CD4-positive, alpha-beta T cell treated with Interleukin-10 for 1 hour (primary cell): ENCODE data around the gene BCAR1.
"Not testable (repeated sequence)": the region's sequence is repeated elsewhere in the genome, so short reads cannot be mapped to it uniquely, and the experiment has no call there.

Experiments used
- DNase-seq: peaks from one replicate; pipeline ENCODE4 v3.0.0-alpha.2; 2020

Gene BCAR1, protein sequence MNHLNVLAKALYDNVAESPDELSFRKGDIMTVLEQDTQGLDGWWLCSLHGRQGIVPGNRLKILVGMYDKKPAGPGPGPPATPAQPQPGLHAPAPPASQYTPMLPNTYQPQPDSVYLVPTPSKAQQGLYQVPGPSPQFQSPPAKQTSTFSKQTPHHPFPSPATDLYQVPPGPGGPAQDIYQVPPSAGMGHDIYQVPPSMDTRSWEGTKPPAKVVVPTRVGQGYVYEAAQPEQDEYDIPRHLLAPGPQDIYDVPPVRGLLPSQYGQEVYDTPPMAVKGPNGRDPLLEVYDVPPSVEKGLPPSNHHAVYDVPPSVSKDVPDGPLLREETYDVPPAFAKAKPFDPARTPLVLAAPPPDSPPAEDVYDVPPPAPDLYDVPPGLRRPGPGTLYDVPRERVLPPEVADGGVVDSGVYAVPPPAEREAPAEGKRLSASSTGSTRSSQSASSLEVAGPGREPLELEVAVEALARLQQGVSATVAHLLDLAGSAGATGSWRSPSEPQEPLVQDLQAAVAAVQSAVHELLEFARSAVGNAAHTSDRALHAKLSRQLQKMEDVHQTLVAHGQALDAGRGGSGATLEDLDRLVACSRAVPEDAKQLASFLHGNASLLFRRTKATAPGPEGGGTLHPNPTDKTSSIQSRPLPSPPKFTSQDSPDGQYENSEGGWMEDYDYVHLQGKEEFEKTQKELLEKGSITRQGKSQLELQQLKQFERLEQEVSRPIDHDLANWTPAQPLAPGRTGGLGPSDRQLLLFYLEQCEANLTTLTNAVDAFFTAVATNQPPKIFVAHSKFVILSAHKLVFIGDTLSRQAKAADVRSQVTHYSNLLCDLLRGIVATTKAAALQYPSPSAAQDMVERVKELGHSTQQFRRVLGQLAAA

DNA sequence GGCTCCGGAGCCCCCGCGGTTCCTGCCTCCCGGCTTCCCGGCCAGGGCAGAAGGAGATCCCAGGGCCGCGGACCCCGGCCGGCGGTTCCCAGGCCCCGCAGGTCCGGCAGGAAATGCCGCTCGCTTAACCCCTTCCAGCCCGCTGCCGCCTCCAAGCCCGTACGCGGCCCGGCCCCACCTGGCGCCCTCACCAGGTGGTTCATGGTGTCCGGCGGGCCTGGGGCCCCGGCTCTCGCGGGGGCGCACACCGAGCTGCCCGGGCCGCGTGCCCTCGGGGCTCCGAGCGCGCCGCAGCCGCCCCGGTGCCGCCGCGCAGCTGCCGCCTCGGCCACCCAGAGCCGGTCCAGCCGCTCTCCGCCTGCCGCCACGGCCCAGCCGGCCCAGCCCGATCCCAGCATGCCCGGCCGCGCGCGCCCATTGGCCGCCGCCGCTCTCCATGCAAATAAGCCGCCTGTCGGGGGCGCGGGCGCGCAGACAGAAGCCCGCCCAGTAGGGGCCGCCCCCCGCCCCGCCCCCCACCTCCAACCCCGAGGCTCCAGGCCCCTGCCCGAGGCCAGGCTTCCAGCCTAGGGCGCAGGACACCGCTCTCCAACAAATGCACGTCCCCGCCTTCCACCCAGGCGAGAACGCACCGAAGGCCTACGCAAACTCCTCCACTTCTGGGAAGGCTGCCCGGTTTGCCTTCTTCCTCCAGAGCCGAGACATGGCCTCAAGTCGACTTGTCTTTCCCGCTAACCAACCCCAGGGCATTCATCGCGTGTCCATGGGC is at the start of gene BCAR1:
Gene BCAR1, minus strand, starts transcription at position 345 of the 769 bp plus-strand sequence. Its CDS starts 142 bp downstream, at position 203.
- DNase-seq = no peak

GRCh38 chr16:75298267-75298666 is 46.8 kb upstream of the BCAR1 start:
- no peak for DNase-seq

DNA sequence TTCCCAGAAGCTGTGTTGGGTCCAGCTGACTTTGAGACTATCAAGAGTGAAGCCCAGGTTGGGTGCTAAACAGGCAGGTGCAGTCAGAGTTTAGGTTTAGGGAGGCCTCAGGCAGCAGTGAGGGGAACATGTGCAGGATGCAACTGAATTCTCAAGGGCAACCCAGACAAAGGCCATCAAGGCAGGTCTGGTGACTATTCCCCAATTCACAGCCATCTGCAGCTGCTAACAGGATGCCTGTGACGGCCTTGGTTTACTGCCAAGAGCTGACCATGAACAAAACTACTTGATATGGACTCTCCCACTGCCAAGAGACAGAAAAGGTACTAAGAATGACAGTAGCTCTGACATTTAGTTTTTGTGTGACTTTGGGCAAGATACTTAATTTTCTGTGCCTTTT is 45.2 kb upstream of the BCAR1 start:
- no peak for DNase-seq

- DNase-seq = no peak
Measured at GRCh38 chr16:75294773-75295459, 43.5 kb upstream of the BCAR1 start.

DNA sequence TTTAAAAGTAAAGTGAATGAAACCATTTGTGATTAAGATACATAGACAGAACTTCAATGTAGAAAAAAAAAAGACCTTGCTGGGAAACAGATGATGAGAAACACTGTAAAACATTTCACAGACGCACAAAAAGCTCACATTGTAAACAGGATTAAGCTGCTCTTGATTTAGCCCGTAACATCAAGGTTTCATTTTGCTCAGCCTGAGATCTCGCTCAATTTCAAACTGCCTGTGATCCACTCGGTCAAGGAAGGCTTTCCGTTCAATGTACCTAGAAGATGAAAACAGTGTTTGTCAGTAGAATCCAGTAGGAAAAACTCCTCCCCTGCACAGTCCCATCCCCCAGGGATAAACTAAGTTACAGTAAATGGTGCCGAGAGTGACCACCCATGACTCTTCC is 42.3 kb upstream of the BCAR1 start:
- DNase-seq = no peak

DNA sequence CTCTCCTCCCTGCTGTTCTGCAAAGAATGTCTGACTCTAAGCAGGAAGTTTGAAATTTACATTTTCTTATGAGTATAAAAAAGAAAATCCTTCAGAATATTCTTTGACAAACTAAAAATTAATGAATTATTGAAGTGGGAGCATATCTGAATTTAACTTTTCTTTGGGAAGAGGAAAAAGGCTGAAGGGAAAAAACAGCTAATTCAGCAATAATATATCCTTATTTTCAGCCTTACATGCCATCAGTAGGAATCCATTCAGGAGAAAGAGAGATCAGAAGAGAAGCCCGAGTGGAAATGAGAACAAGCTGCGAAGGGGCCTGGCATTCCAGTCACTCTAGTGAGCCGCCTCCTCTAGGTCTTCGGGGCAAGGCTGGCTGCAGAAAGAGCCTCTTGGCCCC is 41.7 kb upstream of the BCAR1 start:
- no peak for DNase-seq

GRCh38 chr16:75292691-75293090 is 41.3 kb upstream of the BCAR1 start:
- no peak for DNase-seq

DNA sequence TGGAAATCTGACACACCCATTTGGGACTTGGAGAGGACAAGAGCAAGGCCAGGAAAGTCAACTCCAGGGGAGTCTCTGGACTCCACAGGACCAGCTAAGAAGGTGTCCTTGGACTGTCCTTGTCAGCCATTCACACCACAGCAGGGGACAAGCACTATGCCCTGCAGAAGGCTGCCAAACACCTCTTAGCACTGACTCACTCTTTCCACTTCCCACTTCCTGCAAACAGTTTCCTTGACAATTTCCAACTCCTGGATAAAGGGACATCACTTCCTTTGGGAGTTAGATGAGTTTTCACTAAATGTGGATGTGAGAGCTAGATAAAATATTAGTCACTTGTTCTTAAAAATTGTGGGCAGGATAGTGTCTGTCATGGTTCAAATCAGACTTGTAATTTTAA is 37.8 kb upstream of the BCAR1 start:
- DNase-seq = no peak

- DNase-seq = peak; percentile 73
Measured at GRCh38 chr16:75288596-75289120, 37.2 kb upstream of the BCAR1 start.

- DNase-seq = no peak
Measured at GRCh38 chr16:75288181-75288580, 36.8 kb upstream of the BCAR1 start.

- no peak for DNase-seq
Measured at GRCh38 chr16:75287708-75288107, 36.3 kb upstream of the BCAR1 start.

DNA sequence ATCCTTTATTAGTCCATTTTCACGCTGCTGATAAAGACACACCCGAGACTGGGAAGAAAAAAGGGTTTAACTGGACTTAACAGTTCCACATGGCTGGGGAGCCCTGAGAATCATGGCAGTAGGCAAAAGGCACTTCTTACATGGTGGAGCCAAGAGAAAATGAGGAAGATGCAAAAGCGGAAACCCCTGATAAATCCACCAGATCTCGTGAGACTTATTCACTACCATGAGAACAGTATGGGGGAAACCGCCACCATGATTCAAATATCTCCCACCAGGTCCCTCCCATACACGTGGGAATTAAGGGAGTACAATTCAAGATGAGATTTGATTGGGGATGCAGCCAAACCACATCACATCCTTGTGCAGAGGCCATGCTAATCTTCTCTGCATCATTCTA is 35.0 kb upstream of the BCAR1 start:
- DNase-seq = no peak

DNA sequence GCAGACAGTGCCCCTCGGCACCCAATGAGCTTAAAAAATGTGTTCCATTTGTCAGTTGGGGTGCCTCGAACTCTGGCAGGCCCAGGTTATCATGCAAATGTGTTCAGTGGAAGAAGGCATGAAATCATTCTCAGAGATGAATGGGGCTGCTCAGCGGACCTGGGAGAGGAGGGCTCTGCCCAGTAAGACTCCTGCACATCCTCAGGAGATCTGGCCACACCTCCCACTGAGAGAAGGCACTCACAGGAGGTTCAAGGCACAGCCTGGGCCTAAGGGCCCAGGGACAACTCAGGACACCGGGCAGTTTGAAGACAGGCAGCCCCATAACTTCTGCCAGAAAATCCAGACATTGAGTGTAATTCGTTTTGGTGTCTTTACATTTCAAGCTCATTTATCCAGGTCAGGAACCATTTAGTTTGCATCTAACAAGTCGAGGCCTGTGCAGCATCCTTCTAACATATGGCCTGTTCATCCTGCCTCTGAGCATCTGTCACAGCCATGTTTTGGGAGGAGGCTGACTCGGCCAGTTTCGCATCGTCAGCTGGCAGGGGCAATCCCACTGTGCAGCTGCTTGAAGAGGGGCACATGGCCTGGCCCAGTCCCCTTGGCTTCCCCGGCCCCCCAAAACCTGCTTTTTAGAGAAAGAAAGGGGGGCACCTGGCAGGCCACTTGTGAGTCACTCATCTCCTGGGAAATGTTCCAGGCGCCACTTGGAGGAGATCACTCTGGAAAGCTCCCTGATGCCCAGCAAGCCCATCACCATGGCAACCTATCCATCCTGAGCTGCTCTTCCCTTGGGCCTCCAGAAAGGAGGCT is 31.2 kb upstream of the BCAR1 start:
- no peak for DNase-seq

DNA sequence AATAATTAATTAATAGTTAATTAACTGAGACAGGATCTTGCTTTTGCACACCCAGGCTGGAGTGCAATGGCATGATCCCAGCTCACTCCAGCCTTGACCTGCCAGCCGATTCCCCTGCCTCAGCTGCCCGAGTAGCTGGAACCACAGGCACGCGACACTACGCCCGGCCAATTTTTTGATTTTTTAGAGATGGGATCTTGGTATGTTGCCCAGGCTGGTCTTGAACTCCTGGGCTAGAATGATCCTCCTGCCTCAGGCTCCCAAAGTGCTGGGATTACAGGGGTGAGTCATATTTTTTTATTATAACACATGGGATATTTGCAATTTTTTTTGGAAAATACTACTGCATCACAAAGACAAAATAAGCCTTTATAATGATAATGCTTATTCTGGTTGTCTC is 30.4 kb upstream of the BCAR1 start:
- DNase-seq = no peak

GRCh38 chr16:75281009-75281408 is 29.6 kb upstream of the BCAR1 start:
- not testable (repeated sequence) for DNase-seq

DNA sequence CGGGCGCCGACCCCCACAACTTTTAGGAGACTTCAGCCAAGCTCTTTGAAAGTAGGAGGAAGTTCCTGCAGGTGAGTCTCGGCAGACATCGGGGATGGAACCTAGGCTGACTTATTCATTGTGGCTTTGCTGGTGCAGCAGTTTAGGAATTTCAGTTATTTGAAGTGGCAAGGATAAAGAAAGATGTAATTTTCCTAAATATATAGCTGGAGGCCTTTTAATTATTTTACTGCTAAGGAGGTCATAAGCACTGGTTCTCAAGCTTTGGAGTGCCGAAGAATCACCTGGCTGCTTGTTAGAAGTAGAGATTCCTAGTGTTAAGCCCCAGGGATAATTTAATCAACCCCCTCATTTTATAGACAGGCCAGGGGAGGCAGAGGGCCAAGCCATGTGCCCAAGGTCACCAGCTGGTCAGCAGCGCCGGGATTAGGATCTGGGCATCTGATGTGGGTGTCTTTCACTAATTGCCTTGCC is 28.9 kb upstream of the BCAR1 start:
- DNase-seq = no peak

DNA sequence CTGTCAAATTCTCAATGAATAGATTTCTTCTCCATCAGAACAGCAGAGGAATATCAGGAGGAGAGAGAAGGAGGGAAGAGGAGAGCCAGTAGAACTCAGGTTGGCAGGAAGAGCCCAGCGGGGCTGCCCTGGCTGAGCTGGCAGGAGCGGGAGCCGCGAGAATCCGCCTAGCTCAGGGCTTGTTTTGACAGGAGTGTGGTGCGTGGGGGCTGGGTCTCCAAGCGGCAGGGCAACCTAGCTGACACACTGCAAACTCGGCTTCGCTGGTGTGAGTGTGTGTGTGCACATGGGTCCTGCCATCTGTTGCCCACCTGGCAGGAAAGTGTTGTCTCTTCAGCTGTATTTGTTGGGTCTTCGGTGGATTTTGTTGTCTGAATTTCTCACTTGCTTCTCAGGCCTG is 27.9 kb upstream of the BCAR1 start:
- no peak for DNase-seq

GRCh38 chr16:75273054-75273925 is 21.9 kb upstream of the BCAR1 start:
- no peak for DNase-seq

GRCh38 chr16:75272629-75273028 is 21.2 kb upstream of the BCAR1 start:
- DNase-seq = not testable (repeated sequence)

DNA sequence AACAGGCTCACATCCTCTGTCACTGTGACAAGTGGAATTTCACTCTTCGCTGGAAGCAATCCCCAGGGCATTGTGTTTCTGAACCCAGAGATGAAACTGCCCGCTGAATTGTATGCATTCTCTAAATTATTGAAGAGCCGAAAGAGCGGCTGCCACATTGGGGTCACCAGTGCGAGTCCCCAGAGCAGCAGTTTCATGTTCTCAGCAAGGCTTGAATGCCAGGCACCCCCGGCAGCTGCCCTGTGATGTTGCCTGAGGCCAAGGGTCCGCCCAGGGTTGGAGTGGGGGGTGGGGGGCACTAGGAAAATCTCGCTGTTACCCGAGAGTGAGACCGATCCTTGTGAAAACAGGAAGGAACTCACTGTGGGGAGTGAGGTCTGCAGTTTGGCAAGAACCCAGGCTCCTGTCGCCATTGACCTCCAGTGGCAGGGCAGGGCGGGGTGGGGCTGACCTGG is 20.7 kb upstream of the BCAR1 start:
- no peak for DNase-seq
